Kidney (tissue), 14 donors: Measurements from ENCODE around the gene HECW1. TPM values are rescaled to one million over a fixed set of nuclear protein-coding genes. Genes with fewer than 3 reads are reported as not detected.

Experiments used
- DNase-seq, 5 donors: peaks; one replicate each; pipeline ENCODE4 v3.0.0-alpha.2; 2013 to 2020
- FAIRE-seq: peaks from 2 replicates; lab custom pipeline; 2012; peaks lifted over from hg19 to GRCh38; lab: Jason Lieb, UNC
- H3K27ac ChIP-seq, 2 donors: one replicate each; pipeline ENCODE4 v1.7.0; 2013; ENCODE audit warnings: low read depth in 2 of 2, low read length in 2 of 2, inconsistent platforms in 1 of 2
- H3K27me3 ChIP-seq: one replicate; pipeline ENCODE4 v1.7.1; 2013; ENCODE audit warnings: low read length, inconsistent platforms; ENCODE audit not compliant: control insufficient read depth, insufficient read depth
- H3K36me3 ChIP-seq, 3 donors: one replicate each; pipeline versions ENCODE4 v1.7.0 to v1.7.1; 2013; ENCODE audit warnings: low read length in 3 of 3, control low read depth in 1 of 3, inconsistent platforms in 1 of 3; ENCODE audit not compliant: insufficient read depth in 3 of 3, control insufficient read depth in 2 of 3
- H3K4me1 ChIP-seq, 3 donors: one replicate each; pipeline versions ENCODE4 v1.7.0 to v1.7.1; 2013; ENCODE audit warnings: low read length in 3 of 3, inconsistent platforms in 1 of 3, low read depth in 1 of 3; ENCODE audit not compliant: control insufficient read depth in 2 of 3, insufficient read depth in 2 of 3
- H3K4me3 ChIP-seq, 3 donors: one replicate each; pipeline versions ENCODE4 v1.7.0 to v1.8.1; 2013; ENCODE audit warnings: low read length in 3 of 3, control low read depth in 1 of 3, inconsistent platforms in 1 of 3
- H3K9ac ChIP-seq, 3 donors: one replicate each; pipeline versions ENCODE4 v1.7.0 to v1.7.1; 2013; ENCODE audit warnings: low read length in 3 of 3, control low read depth in 1 of 3, inconsistent platforms in 1 of 3
- H3K9me3 ChIP-seq, 3 donors: one replicate each; pipeline versions ENCODE4 v1.7.0 to v1.7.1; 2013; ENCODE audit warnings: low read length in 3 of 3, control low read depth in 1 of 3, inconsistent platforms in 1 of 3; ENCODE audit not compliant: control insufficient read depth in 2 of 3, insufficient read depth in 1 of 3
- CTCF ChIP-seq: IDR thresholded peaks from 3 replicates; pipeline ENCODE4 v1.5.1; 2012; ENCODE audit warnings: mild to moderate bottlenecking, moderate library complexity, borderline replicate concordance; ENCODE audit not compliant: insufficient read depth; ENCODE audit errors: extremely low read depth
- intact Hi-C: fragments of 100-400 bp; cut with DNase I; formaldehyde crosslinking; loops from one replicate; pipeline ENCODE4 v1.11.1; 2022
- polyA plus RNA-seq: library from polyadenylated mRNA; stranded (reverse); fragments of 350-450 nt; fragmentation: Illumina TruSeq; extraction: RNeasy Lipid Tissue Mini Kit (QIAGEN cat#74804); gene quantifications from one replicate; pipeline ENCODE4 v1.2.3, GENCODE V29; 2014; ENCODE audit warnings: low read depth, low replicate concordance; ENCODE audit not compliant: insufficient read depth
- total RNA-seq: library from RNA; stranded (reverse); fragmentation: NEBNext Ultra II Directional; extraction: Animal tissue kit (Norgen Biotek cat#: 25700); gene quantifications from one replicate; pipeline ENCODE4 v1.2.1, GENCODE V29; 2021
- donor health status: control.
- donor health status: control.
- donor health status: control.
- donor health status: control.
- donor health status: control.
- donor health status: DM: yes; HTN: yes; CAD: no.
- donor health status: Normal renal cell carcinoma (clear cell type).

The HECW1 gene
- total and polyA plus RNA-seq, 2 donors from 2014 or later, result 0.50 to 7.5 TPM

- no peak for FAIRE-seq
- no peak overlapping the region for H3K9ac ChIP-seq
These were observed 136.7 kb downstream of the HECW1 start for GRCh38 chr7:43248961-43249822.

GRCh38 chr7:43249823-43250145 lies 137.3 kb downstream of the HECW1 start:
- intact Hi-C loops, result loop anchor here (10.0 kb wide), 1 partner anchor 305 kb away; no protein-coding TSS in a partner anchor
- no peak for TF ChIP-seq CTCF
- Histone ChIP-seq H3K4me3 (no peak overlapping the region), H3K36me3 (no peaks in the 10 kb centered on the region), H3K4me1 (no peaks in the 10 kb centered on the region), H3K9ac (no peak overlapping the region), H3K27ac (no peak overlapping the region), H3K27me3 (no peaks in the 10 kb centered on the region), H3K9me3 (no peaks in the 10 kb centered on the region)
- no peak for FAIRE-seq
- no peak for DNase-seq

More at GRCh38 chr7:43248961-43249822, 136.7 kb downstream of the HECW1 start:
- Histone ChIP-seq H3K4me1 (no peaks in the 10 kb centered on the region), H3K36me3 (no peaks in the 10 kb centered on the region), H3K9me3 (no peaks in the 10 kb centered on the region), H3K27ac (no peak overlapping the region), H3K27me3 (no peaks in the 10 kb centered on the region), H3K4me3 (no peak overlapping the region)
- no peak for TF ChIP-seq CTCF
- intact Hi-C loops, result no loop called here
- DNase-seq, result peak in 1 of 5 donors; percentile 48

- no peak for FAIRE-seq
- TF ChIP-seq CTCF, result peak; percentile 95
- Histone ChIP-seq H3K27ac (no peak overlapping the region), H3K36me3 (no peaks in the 10 kb centered on the region), H3K4me1 (no peaks in the 10 kb centered on the region), H3K4me3 (no peak overlapping the region), H3K9me3 (no peaks in the 10 kb centered on the region), H3K27me3 (no peaks in the 10 kb centered on the region), H3K9ac (no peak overlapping the region)
- intact Hi-C loops, result no loop called here
- peak; percentile 76 to 93 (median 79) for DNase-seq
These were observed 148.8 kb downstream of the HECW1 start for GRCh38 chr7:43260980-43261878.
